PFSK-1 (cell line): ENCODE results near the gene AP1B1.

Experiments used
- FOXP2 ChIP-seq: optimal IDR thresholded peaks from 2 replicates; pipeline ENCODE3; 2011; ENCODE audit warnings: borderline replicate concordance, control low read depth, inconsistent platforms; ENCODE audit not compliant: insufficient read depth; ENCODE audit errors: extremely low read length, extremely low read depth
- POLR2AphosphoS5 ChIP-seq: IDR thresholded peaks from 2 replicates; pipeline ENCODE4 v1.6.1; 2012; ENCODE audit warnings: low read depth, mild to moderate bottlenecking, control low read depth, low read length, moderate library complexity
- REST ChIP-seq, 2 experiments: IDR thresholded peaks; 2 replicates each; pipeline versions ENCODE4 v1.6.1 to v1.8.0; 2011 to 2012; ENCODE audit warnings: low read depth in 2 of 2, low read length in 2 of 2, control low read depth in 1 of 2, inconsistent platforms in 1 of 2, mild to moderate bottlenecking in 1 of 2, moderate library complexity in 1 of 2; ENCODE audit not compliant: insufficient read depth in 1 of 2
- SIN3A ChIP-seq: IDR thresholded peaks from 2 replicates; pipeline ENCODE4 v1.6.1; 2012; ENCODE audit warnings: mild to moderate bottlenecking, low read length, moderate library complexity, borderline replicate concordance; ENCODE audit not compliant: insufficient read depth
- TAF1 ChIP-seq: IDR thresholded peaks from 2 replicates; pipeline ENCODE4 v1.6.1; 2012; ENCODE audit warnings: low read length, control low read depth, borderline replicate concordance; ENCODE audit not compliant: insufficient read depth

GRCh38 chr22:29277927-29278326 lies 110.4 kb downstream of the AP1B1 start:
- TF ChIP-seq REST (IDR thresholded peaks at IDR 0.05; ENCODE audit: insufficient read depth in 1 of 2, low read depth in 2 of 2, low read length in 2 of 2) (no peak), TAF1 (no peak), SIN3A (no peak), POLR2AphosphoS5 (no peak), FOXP2 (no peak)
